Left forelimb (tissue), 1 donor: ENCODE data around the gene RYR3.

Experiments
- DNase-seq: peaks from one replicate; pipeline ENCODE4 v3.0.0-alpha.2; 2018; ENCODE audit warnings: low spot score

Gene RYR3

DNA sequence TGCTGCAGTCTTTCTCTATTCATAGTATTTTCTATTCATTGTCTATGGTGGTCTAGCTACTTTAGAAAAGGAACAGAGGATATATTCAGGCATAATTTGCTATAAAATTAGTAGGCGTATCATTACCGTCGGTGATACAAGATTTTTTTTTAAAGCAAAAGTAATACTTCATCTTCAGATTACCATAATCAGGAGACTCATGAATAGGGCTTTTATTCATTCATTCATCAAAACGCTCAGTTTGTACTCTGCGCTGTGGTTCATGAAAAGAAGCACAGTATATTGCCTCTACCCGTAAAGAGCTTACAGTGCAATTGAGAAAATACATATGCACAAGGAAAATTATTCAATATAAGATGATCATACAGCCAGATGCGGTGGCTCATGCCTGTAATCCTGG, 520.9 kb downstream of the RYR3 start:
- no peak for DNase-seq

DNA sequence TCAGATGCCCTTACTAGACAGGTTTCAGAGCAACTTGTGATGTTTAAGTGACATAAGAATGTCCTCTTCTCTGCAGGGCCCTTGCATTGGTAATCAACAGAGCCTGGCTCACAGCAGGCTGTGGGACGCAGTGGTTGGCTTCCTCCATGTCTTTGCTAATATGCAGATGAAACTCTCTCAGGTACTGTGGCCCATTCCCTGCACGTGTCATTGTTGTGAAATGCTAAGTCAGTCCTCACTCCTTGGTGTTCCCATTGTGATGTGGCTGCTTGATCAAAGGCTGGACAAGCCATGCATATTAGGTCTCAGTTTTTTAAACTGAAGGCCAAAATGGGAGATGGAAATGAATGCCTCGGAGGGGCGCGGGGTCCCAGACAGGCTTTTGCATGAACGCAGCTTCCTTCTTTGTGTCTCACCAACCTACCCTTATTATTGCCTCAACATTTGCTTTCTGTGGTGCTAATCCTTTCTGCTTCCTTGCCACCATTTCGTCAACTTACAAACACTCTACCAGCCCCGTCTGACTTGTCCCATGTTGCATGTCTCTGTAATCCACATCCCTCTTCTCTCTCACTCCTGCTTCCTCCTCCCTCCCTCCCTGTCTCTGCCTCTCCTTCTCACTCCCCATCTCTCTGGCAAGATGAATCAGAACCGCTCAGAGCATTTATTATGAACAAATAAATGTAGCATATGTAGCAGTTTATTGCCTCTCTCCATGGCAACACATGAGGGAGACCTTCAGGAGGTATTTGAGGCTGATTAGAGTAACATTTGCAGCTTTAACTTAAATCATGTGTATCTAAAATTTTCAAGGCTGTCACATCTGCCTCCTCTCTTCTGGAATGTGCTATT, 524.4 kb downstream of the RYR3 start:
- no peak for DNase-seq

DNA sequence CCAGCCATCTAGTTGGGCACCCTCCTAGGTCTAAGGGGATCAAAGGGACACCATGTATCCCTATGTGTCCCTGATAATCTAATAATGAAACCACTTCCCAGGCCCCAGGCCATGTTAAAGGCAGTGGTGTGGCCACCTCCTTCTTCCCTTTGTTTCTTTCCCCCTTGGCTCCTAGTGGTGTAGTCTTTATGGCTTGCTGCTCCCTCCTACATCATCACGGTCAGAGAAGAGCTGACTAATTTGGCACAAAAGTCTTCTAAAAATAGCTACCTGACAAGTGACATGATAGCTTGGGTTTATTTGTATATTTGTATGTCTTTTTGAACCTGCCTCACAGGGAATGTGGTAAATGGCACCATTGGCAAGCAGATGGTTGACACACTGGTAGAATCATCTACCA, 526.5 kb downstream of the RYR3 start:
- DNase-seq = no peak

DNA sequence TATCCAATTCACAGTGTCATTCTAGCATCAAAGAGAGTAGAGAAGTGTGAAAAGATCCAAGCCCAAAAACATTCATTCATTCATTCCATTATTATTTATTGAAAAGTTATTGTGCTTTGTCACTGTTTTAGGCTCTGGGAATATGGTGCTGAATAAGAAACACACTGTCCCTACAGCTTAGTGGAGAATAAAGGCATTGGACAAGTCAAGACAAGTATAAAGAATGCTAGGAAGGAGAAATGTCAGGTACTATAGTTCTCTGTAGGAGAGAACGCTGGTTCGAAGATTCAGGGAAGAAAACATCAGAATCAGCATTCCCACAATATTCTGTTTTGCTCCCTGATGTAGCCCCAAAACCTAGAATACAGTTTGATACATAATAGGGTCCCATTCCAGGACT, 528.8 kb downstream of the RYR3 start:
- no peak for DNase-seq

DNA sequence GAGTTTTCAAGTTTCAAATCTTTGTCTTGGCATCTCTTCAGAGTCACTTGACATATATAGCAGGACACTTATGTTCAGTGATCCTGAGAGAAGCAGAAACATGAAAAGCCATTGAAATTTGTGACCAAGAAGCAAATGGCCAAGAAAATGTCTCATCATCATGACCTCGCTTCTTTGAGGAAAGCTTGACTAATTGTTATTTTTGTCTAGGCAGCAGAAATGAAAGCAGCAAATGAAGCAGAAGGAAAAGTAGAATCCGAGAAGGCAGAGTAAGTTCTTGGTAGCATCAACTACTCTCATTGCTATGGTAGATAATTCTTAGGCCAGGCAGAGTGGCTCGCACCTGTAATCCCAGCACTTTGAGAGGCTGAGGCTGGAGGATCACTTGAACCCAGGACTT, 529.8 kb downstream of the RYR3 start:
- DNase-seq = no peak

DNA sequence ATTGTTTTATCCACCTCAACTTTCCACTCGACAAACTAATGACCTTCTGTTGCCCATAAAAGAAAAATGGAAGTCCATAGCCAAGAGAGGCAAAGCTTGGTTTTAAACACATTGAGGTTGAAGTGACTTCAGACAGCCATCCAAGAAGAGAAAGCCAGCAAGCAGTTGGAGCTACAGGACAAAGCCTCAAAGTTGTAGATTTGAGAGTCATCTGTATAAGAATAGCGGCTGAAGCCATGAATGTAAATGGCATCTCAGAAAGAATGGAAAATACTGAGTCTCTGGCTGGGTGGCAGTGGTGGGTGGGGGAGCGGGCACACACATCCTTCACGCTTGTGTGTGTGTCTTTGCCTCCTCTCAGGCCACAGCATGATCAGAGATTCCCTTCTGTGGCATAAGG, 533.4 kb downstream of the RYR3 start:
- no peak for DNase-seq

DNA sequence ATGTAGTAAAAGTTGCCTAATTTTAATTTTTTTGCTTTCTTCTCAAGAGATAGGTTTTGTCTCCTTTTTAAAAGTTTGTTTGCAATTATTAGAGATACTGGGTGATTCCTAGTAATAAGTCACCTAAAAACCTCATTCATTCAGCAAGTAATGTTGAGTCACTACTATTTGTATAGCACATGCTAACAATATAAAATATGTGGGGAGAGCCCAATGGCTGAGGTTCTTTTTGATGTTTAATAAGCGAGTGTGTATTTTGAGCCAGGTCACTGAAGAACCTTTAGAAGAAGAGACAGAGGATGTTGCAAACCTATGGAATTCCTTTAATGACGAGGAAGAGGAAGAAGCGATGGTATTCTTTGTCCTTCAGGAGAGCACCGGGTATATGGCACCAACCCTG, 533.8 kb downstream of the RYR3 start:
- DNase-seq = no peak

DNA sequence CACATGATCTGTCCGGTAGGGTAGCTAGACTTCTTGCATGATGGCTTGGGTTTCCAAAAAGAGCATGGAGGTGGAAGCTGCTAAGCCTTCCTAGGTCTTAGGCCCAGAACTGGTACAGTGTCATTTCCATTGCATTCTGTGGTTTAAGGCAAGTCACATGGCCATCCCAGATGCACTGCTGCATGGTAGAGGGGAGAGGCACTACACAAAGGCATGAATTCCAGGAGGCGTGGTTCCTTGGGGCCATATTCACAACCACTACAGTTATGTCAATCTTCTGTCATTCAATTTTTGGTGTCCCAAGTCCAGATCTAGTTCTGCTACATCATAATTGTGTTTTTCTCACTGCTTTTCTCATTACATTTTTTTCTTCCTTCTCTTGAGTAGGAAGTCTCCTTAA, 535.4 kb downstream of the RYR3 start:
- no peak for DNase-seq

DNA sequence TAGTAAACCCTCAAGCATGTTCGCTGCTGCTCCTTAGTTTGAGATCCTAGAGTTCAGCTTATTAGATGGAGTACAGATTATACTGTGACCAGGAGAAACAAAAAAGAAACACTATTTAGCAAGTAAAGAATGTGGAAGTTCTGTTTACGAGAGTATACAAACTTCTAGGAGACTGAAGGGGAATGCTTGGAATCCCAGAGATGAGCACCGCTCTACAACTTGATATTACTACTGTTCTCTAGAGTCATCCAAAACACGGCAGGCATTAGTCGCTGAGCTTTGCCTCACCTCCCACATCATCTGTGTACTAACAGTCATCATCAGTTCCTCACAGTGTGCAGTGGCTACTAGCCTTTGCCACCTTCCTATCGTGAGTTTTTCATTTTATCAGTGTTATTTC, 536.1 kb downstream of the RYR3 start:
- no peak for DNase-seq

DNA sequence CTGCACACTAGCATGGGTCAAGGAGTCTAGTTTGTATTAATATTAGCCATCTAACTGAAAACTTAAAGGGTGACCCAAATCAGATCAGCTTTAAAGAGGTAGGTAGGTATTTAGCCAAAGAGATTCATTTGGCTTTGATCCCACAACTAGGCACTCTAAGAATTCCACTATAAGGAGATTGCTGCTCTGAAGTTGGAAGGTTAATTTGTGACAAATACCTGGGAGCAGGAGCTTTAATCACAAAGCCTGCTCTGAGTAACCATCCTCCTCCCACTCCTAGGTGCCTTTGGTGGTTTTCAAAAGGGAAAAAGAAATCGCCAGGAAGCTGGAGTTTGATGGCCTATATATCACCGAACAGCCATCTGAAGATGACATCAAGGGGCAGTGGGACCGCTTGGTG, 537.2 kb downstream of the RYR3 start:
- no peak for DNase-seq

DNA sequence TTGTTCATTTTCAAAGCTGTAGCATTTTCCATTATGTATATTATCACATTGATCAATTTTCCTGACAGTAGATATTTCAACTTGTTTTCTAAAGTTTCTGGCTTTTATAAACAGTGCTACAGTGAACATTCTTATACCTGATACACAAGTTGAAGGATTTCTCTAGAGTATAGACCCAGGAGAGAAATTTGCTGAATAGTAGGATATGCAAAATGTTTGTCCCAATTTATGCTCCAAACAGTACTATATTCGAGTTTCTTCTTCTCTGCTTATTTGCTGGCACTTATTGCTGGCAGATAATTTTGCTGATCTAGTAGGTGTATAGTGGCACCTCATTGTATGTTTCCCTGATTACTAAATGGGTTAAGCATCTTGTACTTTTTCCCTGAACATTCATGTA, 540.3 kb downstream of the RYR3 start:
- no peak for DNase-seq

DNA sequence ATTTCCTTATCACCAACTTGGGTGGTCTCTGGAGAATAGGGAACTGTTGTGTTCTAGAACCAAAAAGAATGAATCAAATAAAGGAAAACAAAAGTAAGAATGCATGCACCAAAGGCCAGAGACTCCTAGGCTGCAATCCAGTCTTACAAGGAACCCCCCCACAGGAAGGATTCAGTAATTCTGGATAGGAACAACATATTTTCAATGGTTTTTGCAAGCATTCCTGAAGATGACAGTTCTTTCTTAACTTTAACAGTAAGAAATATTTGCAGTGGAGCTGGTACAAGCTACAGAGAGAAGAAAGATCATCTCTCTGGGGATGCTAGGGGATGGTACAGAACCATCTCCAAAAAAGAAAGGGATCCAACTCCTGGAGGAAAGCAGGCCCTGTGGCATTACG, 541.3 kb downstream of the RYR3 start:
- no peak for DNase-seq

DNA sequence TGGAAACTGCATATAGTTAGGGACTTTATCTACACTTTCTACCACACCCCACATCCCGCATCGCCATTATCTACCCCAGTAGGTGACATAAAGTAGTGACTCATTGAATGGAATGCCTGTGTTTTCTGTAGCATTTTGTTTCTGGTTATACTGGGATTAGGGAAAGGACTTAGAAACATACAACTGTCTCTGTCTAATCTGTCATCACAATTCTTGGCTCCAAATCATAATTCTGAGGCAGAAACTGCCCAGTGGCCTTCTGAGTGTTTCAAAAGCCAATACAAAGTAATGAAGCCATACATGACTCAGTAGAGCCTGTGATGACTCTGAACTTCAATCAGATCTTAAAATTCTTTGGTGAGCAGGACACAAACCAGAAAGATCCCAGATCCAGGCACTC, 541.8 kb downstream of the RYR3 start:
- no peak for DNase-seq

DNA sequence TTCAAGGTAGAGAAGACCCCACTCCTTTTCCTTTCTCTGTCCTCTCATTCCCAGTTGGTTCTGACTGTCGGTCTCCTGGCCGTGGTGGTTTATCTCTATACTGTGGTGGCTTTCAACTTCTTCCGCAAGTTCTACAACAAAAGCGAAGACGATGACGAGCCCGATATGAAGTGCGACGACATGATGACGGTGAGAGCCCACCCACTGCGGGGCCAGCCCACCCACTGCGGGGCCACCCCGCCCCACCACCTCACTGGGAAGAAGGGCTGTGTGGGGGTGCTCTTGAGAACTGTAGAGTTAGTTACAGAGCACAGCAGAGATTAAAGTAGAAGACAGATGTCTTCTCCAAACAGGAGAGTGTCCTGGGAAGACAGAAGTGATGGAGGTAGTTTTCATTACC, 547.0 kb downstream of the RYR3 start:
- DNase-seq = no peak

DNA sequence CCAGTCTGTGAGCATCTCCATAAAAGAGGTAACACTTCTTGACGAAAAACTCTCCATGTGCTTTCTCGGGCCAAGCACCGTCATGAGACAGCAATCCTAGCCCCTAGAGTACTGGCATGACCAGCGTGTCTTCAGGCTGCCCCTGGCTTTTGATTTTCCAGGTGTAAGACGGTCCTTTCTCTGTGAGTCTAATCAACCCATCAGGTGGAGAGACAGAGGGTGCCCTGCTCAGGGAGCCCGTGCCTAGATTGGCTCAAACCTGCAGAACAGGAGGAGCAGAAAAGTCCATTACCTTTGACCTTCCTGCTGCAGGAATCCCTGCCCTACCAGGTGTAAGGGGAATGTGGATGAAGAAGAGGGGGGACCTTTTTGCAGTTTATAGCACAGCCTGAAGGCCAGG, 548.1 kb downstream of the RYR3 start:
- no peak for DNase-seq

DNA sequence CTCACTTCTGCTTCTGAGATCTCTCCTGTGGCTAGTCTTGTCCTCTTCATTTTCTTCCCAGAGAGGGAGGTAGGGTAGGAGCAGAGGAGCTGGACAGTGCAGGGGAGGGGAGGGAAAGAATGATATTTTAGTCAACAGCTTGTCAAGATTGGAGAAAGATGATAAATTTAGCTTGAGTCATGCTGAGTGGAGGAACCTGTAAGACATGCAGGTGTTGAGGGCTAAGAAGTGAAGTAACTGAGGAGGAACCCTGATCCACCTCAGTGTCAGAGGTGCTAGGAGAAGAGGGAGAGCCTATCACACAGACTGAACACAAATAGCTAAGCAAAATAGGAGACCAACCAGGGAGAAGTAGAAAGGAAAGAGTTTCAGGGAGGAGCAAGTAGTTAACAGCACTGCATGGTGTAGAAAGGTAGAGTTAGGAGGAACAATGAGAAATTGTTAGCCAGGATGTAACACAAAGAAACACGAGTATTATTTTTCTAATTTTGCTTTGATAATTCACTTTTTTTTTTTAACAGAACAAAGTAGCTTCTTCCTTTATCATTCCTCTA, 549.3 kb downstream of the RYR3 start:
- no peak for DNase-seq

DNA sequence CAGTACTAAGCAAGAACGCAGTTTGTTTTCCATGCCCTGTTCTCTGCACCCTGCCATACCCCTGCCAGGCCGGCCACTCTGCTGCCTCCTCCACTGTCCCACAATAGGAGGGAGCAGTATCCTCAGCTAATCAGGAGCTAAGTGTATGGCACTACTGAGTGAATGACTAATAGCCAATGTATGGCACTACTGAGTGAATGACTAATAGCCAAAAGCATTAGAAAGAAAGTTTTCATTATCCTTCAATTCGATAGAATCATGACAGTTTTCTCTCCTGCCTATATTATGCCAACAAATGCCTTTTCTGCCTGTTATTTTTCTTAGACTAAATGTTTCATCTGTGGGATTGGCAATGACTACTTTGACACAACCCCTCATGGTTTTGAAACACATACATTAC, 550.0 kb downstream of the RYR3 start:
- DNase-seq = no peak

DNA sequence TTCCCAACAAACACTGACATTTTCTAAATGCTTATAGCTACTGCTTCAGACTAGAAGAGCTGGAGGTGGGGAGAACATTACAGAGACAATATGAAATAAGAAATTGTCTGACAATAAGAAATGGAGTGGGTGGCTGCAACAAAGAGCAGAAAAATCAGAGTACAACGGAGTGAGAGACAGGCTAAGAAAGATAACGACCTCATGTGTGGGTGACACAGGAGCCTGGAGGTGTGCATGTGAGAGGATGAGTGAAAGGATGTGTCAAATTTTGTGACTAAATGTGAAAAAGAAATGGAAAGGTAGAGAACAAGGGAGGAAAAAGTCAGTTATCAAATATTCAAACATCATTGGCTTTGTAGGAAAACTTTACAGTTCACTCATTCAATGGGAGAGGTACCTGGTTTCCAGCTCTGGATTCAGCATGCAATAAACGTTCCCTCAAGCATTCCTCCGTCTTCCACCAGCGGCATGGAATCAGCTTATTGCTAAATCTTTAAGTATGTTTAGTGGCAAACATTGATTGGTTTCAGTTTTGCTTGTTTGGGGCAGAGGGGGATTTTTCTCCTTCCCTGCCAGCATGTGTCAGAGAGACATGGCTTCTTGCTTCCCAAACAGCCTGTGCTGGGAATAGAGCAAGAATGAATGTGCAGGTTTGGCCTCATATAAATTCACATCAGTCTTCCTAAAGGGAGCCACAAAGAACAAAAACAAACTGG, 553.8 kb downstream of the RYR3 start:
- DNase-seq = no peak

DNA sequence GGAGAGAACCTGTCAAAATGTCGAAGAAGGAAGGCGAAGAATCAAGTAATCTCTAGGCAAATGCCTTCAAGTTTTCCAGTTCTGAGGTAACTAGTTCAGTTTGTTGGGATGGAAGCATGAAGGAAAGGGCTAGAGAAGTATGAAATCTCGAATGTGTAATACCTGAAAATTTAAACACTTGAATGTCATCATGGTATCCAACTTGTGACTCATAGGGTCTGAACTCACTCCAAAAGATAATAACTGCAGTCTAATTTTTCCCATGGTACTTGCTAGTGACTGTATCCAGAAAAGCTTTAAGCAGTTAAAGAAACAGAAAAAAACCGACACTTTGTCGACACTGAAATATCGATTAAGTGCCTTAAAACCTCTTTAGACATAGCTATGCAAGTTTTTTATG, 554.6 kb downstream of the RYR3 start:
- DNase-seq = no peak

DNA sequence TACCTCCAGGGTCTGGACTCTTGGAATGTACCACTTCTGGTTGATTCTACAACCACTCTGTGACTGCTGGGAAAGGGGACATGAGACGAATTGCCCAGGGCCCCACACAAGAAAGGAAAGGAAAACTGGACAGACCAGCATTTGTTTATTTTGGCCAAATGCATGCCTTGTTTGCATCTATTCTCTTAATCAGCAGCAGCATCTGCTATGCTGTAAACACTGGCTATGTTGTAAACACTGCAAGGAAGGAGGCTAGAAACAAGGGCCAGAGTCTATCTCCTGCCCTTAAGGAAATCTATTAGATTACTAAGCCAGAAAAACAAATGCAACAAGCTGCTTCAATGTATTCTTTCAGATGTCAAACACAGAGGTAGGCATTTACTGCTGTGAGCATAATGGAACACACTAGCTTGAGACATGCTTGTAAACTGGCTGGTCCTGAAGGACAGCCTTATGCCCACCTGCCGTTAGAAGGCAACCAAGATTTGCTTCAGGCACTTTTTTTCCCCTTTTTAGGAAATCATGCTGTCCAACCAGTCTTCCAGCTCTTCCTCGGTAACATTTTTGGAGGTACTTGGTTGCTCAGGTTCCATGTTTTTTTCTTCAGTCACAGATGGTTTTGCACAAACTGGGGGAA, 555.5 kb downstream of the RYR3 start:
- DNase-seq = no peak

DNA sequence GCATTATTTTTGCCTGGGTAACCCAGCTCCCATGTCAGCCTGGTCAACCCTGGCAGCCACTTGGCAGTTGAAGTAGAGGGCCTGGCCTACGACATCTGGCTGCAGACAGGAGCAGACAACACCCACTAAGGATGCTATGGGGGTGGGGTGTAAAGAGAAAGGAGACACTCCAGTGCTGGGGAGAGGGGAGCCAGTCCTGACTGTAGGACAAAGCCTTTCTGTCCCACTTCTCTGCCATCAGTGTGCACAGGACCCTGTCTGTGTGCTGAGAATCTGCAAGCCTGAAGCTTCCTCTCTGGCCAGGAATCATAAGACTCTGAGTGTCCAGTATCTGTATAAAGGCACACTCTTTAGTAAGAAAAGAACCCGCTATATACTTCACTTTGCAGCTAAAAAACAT, 561.2 kb downstream of the RYR3 start:
- no peak for DNase-seq

DNA sequence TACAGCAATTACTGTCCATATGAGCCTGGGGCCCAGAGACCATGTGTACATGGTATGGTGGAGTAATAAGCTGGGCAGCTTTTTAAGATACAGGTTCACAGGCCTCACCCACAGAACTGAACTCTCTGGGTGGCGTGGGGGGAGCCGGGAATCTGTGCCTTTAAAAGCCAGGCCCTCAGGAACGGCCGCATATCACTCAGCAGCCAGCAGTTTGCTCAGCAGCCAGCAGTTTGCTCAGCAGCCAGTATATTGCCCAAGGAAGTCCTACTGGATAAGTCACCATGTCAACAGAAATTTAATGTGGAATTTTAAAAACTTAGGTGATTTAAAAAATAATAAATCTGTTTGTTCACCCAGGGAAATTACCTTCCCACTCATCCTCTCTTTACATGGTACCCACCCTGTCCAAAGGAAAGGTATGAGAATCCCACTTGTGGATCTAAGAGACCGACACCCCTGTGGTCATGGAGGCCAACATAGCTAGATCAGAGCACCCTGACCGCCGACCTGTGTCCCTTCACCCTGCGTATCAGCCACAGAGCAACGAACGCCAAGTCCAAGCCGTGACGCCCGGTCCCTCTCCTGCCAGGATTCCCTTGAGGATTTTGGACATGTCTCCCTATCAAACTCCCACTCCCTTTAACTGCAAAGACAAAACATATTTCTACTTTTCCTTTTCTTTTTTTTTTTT, 561.8 kb downstream of the RYR3 start:
- no peak for DNase-seq
